HG03064 (cell line): Measurements from ENCODE around the gene LAMA2.

Experiments
- ATAC-seq: cut with Tn5 transposase; IDR thresholded peaks from one replicate; pipeline ENCODE4 v1.9.1; 2021; ENCODE audit warnings: low read depth; ENCODE audit not compliant: unreplicated experiment

LAMA2 gene, protein sequence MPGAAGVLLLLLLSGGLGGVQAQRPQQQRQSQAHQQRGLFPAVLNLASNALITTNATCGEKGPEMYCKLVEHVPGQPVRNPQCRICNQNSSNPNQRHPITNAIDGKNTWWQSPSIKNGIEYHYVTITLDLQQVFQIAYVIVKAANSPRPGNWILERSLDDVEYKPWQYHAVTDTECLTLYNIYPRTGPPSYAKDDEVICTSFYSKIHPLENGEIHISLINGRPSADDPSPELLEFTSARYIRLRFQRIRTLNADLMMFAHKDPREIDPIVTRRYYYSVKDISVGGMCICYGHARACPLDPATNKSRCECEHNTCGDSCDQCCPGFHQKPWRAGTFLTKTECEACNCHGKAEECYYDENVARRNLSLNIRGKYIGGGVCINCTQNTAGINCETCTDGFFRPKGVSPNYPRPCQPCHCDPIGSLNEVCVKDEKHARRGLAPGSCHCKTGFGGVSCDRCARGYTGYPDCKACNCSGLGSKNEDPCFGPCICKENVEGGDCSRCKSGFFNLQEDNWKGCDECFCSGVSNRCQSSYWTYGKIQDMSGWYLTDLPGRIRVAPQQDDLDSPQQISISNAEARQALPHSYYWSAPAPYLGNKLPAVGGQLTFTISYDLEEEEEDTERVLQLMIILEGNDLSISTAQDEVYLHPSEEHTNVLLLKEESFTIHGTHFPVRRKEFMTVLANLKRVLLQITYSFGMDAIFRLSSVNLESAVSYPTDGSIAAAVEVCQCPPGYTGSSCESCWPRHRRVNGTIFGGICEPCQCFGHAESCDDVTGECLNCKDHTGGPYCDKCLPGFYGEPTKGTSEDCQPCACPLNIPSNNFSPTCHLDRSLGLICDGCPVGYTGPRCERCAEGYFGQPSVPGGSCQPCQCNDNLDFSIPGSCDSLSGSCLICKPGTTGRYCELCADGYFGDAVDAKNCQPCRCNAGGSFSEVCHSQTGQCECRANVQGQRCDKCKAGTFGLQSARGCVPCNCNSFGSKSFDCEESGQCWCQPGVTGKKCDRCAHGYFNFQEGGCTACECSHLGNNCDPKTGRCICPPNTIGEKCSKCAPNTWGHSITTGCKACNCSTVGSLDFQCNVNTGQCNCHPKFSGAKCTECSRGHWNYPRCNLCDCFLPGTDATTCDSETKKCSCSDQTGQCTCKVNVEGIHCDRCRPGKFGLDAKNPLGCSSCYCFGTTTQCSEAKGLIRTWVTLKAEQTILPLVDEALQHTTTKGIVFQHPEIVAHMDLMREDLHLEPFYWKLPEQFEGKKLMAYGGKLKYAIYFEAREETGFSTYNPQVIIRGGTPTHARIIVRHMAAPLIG (N-terminal part only)

DNA sequence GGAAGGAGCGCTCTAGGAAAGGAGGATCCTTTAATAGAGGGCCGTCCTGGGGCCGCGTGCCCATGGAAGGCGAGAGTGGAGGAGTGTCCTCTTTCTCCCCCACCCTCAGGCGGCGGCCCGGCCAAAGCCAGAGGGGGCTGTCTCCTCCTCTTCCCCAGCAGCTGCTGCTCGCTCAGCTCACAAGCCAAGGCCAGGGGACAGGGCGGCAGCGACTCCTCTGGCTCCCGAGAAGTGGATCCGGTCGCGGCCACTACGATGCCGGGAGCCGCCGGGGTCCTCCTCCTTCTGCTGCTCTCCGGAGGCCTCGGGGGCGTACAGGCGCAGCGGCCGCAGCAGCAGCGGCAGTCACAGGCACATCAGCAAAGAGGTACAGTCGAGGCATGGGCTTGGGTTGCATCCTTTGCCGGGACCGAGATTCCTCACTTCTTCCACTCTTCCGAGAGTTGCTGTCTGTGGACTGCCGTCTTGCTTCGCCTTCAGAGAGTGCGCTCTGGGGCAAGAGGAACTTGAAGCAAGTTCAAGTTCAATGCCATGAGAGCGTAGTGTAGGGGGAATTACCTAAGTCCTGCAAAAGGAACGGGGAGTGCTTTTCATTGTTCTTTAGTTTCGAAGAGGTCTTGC lies at the start of gene LAMA2:
Gene LAMA2, plus strand, starts transcription at position 148 of the 621 bp plus-strand sequence. Its CDS starts 108 bp downstream, at position 256.
- no peak for ATAC-seq

DNA sequence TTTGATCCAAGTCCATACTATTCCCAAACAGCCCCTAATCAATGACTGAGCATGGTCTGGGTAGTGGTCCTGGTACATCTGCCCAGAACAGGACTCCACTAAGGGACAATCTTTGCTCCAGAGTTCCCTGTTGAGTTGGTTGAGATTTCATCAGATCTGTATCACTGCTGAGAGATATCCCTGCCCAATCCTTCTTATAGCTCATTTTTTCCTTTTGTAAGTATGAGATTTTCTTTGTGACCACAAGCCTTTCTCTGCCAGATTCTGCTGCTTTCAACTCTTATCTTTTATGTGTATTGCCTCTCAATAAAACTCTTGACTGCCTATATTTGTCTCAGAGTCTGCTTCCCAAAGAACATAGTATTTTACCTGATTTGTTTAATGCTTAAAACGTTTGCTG lies 46.2 kb upstream of the LAMA2 start:
- ATAC-seq: no peak

DNA sequence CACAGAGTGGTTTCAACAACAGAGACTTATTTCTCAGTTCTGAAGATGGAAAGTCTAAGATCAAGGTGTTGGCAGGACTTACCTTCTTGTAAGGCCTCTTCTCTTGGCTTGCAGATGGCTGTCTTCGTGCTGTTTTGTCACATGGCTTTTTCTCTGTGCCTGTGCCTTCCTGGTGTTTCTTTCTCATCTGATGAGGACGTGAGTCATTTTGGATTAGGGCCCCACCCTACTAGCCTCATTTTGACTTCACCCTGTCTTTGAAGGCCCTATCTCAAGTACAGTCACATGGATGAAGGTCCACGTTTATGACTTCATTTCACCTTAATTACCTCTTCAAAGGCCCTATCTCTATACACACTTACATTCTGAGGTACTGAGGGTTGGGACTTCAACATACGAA lies 41.4 kb upstream of the LAMA2 start:
- no peak for ATAC-seq

DNA sequence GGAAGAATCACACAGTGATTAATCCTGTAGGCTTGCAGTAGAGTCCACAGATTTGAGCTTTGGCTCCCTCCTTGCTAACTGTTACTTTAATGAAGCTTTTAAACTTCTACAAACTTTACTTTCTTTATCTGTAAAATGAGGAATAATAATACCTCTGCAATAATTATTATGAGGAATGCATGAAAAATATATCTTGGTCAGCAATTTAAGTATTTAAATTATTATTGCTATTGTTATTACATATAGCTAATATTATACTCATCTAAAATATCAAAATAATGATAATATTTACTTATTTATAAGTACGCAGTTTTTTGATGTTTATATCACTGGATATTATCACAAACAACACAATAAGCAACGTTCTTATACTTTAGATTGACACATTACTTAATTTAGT lies 38.3 kb upstream of the LAMA2 start:
- ATAC-seq: no peak

DNA sequence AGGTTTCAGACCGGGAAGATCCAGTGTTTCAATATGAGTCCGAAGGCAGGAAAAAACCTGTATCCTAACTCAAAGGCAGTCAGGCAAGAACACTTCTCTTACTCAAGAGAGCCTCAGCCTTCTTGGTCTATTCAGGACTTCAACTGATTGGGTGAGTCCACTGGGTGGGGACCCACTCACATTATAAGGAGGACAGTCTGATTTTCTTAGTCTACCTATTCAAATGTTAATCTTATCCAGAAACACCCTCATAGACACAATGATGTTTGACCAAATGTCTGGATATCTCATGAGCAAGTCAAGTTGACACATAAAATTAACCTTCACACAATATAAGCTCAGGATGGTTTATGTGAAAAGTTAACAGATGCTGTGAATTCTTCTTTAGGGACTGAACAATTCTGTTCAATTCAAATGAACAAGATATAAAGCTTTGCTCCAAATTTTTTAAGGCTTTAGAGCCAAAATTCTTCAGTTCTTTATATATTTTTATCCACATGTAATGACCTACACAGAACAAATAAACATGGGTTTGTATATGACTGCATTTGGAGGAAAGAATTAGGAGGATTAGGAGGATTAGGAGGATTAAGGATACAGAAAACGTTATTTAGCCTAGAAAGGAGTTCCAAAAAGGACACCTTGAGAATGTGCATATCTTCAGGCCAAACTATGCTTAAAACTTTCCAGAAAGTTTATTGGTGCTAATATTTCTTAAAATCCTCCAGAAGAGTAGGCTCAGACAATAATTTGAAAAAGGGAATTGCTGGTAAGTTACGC lies 35.3 kb upstream of the LAMA2 start:
- no peak for ATAC-seq

DNA sequence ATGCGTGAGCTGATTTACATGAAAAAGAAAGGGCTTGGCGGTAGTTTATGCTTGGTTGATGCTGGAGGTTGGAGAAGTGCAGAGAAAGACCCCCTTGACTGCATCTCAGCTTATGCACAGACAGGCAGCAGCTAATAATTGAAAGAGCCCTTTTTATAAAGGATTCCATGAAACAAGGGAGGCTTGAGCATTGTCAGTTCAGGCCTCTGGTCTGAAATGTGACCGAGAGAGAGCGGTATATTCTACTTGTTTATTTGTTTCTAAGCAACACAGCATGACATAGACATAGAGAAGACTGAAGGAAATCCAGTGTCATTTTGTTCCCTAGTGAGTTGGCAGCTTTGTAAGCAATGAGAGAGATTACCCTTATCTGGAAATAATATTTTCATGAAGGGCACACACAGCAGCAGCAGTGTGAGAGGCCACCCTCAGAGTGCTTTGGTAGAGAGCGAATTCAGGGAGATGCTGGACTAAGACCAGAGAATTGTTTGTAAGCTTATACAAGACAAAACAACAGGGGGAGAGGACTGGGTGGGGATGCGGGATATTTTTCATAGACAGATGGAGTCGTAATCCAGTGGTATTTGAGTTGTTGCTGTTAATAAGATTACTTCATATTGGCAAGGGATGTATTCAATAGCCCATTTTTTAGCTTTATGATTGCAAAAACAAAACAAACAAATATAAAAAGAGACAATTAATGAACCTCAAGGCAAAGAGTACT lies 34.6 kb upstream of the LAMA2 start:
- ATAC-seq: no peak

DNA sequence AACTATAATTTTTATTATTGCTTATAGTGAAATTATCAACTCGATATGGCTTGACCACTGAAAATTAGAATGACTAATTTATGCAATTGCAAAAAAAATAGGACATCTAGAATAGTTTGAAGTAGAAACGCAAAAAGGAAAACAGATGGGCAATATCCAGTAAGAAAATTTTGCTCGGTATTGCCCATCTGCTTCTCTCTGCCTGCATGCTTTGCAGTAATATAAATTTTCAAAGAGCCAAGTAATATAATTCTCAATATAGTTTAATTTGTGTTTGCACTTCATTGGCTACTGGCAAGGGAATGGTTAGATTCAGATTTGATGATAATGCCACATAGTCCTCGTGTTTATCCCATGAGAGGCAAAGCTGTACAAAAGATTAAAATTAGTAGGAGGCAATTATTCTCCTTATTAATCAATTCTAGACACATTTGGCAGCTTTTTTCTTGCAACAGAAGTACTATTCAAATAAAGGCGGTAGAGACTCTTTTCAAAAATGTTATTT lies 27.3 kb upstream of the LAMA2 start:
- no peak for ATAC-seq

DNA sequence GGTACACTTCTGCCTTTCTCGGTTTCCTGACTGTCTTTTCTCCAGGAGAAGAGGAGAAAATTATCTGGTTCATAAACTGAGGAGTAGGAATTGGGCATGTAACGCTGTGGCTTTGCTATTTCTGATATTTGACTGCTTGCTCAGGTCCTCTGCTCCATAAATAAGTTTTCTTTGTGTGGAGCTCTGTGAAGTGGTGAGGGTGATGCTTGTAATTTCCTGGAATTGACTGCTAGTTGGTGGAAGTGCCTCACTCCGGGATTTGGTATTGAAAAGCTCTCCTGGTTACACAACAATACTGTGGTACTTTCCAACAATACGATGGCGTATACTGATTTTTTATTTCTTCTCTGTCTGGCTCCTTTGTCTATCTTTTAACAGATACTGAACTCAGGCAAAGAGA lies 25.1 kb upstream of the LAMA2 start:
- no peak for ATAC-seq

DNA sequence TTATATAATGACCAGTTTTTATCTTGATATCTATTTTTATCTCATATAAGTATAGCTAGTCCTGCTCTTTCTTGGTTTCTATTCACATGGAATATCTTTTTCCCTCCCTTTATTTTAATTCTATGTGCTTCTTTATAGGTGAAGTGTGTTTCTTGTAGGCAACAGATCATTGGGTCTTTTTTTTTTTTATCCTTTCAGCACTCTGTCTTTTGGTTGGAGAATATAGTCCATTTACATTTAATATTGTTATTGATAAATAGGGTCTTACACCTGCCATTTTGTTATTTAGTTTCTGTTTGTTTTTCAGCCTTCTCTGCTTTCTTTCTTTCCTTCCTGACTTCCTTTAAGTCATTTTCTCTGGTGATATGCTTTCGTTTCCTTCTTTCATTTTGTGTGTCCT lies 22.2 kb upstream of the LAMA2 start:
- no peak for ATAC-seq

DNA sequence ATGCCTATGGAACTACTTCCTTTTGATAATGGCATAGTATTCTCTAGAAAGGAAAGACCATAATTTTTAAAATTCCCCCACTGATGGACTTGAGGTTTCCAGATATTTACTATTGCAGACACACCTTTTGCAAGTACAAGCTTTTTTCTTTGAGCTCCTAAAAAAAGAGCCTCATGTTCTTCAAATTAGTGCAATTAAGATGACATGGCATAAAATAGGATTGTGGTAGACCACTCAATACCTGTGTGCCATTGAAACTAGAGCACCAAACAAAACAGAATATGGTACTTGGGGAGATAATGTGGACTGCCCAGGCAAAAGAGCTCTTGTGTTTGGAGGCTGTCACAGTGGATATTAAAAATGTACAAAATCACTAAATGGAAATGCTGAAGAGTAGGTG lies 19.0 kb upstream of the LAMA2 start:
- no peak for ATAC-seq

DNA sequence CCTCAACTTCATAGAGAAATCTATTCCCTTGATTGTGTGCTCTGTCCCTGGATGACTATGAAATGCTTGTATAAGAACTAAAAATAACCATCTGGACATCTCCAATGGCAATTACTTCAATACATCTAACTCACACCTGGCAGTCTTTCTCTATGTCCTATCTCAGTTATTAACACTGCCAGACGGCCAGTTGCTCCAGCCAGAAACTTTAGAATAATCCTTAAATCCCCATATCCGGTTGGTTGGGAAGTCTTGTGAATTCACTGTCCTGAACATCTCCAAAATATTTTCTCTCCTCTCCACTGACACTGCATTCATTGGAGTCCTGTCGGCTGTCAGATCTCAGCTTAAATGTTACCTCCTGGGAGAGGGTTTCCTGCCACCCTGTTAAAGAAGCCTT lies 12.2 kb upstream of the LAMA2 start:
- no peak for ATAC-seq

DNA sequence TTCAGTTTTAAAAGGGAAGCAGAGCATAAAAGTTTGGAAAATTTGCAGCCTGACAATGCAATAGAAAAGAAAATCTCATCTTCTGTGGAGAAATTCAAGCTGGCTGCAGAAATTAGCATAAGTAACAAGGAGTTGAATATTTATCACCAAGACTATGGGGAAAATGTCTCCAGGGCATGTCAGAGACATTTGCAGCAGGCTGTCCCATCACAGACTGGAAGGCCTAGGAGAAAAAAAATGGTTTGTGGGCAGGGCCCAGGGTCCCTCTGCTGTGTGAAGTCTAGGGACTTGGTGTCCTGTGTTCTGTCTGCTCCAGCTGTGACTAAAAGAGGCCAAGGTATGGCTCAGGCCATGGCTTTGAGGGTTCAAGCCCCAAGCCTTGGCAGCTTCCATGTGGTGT lies 8.1 kb upstream of the LAMA2 start:
- ATAC-seq: no peak

DNA sequence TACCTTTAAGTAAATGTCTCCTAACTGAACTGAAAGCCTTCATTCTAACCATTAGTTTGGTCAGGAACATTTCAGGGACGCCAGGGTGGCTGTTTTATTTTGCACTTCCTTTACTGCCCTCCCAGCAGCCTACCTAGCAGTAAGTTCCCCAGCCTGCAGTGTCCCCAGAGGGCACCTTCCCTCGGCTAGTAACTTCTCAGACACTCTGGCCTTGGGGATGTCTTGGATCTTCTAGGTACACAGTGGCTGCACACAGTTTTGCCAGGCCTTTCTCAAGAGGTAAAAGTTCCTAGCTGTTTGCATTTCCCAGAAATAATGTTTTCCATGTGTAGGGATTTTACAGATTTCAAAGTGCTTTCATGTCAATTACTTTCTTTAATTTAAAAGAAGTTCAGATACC lies 378 bp upstream of the LAMA2 start:
- no peak for ATAC-seq

DNA sequence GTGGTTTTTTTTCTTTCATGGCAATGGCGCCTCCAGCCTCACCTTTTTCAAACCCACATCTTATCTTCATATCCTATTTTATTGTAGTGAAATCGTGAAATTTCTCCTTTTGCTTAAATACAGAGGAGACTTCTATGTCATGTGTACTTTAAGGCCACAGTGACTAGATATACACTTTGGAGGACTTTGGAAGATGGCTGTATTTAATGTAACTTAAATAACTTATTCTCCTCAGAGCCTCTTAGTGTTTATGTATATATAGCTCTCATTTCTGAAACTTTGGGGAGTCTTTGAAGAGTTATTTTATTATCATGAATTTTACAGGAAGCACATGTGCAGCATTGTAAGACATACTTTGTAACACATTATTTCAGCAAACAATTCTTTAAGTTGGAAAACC lies 968 bp downstream of the LAMA2 start:
- no peak for ATAC-seq

DNA sequence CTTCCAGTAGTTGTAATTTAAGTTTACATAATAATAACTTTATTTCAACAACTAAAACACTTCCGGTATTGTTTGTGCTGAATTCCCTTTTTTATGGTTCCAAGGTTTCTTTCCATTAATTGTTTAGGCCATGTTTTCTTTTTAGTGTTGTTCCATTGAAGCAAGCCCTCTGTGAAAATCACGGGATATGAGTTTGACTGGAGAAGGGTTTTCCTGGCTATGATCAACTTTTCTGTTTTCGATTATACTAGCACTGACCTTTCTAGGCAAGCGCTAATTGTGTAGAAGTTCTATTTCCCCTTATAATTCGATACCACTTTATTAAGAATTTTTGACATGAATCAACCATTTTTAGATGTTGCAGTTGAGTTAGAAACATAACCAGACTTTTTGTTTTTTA lies 2.4 kb downstream of the LAMA2 start:
- ATAC-seq: no peak

DNA sequence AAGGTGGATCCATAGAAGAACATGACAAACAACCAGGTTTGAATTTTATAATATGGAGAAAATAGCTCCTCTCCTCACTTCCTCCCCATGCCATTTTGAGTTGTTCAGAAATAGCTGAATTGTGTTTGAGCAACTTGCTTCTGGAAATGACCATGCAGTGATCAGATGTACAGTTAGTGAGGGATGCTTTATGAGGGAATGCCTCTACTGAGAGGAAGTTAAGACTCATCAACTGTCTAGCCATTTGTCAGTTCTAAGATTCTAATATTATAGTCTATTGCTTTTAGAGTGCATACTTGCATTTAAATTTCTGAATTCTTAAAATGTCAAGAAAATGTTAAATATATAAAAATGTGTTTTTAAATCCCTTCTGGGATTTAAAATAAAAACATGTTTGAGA lies 3.8 kb downstream of the LAMA2 start:
- ATAC-seq: no peak

DNA sequence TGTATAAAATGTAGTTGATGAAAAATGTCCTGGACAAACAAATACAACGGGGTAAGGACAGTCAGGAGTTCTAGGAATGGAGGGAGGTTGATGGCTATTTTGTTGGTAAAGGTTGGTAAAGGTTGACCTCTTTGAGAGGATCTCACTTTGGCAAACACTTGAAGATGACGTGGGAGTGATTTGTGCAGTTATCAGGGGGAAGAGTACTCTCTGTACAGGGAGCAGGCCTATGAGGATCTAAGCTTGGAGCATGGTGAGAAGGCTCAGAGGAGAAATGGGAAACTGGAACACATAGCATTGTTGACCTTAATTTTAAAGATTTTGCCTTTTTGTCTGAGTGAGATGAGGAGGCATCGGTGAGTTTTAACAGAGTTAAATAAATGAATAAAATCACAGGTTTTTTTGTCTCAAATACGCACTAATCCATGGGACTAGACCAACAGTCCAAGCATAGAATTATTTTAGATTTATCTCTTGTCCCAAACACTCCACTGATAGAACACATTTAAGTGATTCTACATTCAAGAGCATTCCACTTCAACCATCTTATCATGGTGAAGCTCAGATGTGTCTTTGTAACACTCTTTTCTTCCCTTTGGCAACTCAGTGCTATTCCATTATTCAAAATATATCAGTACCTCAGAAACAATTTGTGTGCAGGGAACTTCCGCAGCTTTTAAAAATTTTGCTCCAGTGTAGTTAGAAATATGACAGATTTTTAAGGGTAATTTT lies 5.7 kb downstream of the LAMA2 start:
- ATAC-seq: no peak

DNA sequence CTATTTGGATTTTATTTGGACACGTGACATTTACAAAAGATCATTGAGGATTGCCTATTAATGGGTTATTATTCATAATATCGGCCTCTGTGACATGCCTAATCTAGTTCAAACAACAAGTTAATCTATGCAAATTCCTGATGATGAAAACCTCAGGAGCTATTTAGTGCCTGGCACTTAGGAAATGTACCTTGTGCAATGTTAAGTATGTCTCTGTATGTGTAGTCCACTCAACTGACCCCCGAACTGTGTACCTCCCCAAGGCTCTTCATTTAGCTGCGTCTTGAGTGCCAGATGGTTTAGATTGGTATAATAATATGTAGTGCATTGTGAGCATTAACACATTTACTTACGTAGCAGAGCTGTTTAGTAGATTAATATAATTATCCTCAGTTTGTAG lies 6.9 kb downstream of the LAMA2 start:
- ATAC-seq: no peak
